LNCaP clone FGC (cell line): ENCODE measurements around the gene GALNT4.

Source experiments
- DNase-seq: peaks from one replicate; pipeline ENCODE4 v3.0.0-alpha.2; 2011; ENCODE audit warnings: low read depth
- H3K4me3 ChIP-seq: 2 replicates; pipeline ENCODE4 v1.5.1; 2011; ENCODE audit warnings: mild to moderate bottlenecking, low read depth, low read length, control low read depth
- CTCF ChIP-seq: IDR thresholded peaks from 2 replicates; pipeline ENCODE4 v1.5.1; 2012; ENCODE audit warnings: mild to moderate bottlenecking; ENCODE audit not compliant: control insufficient read depth, insufficient read depth; ENCODE audit errors: extremely low read depth

Gene GALNT4

GRCh38 chr12:89497005-89497404 lies 27.6 kb downstream of the GALNT4 start:
- TF ChIP-seq CTCF, result no peak

GRCh38 chr12:89494411-89495231 lies 30.0 kb downstream of the GALNT4 start:
- TF ChIP-seq CTCF, result no peak
- no peak for DNase-seq
- no peak overlapping the region for H3K4me3 ChIP-seq

More at GRCh38 chr12:89497005-89497404, 27.6 kb downstream of the GALNT4 start:
- H3K4me3 ChIP-seq, result no peak overlapping the region
- DNase-seq, result no peak

GRCh38 chr12:89493670-89494302 lies 30.8 kb downstream of the GALNT4 start:
- no peak for TF ChIP-seq CTCF
- DNase-seq, result no peak
- no peak overlapping the region for H3K4me3 ChIP-seq

- no peak for TF ChIP-seq CTCF
- DNase-seq, result no peak
These were observed 31.7 kb downstream of the GALNT4 start for GRCh38 chr12:89492883-89493282.

GRCh38 chr12:89490922-89491321 lies 33.7 kb downstream of the GALNT4 start:
- no peak for DNase-seq
- no peak overlapping the region for H3K4me3 ChIP-seq
- no peak for TF ChIP-seq CTCF

More at GRCh38 chr12:89492883-89493282, 31.7 kb downstream of the GALNT4 start:
- H3K4me3 ChIP-seq, result no peak overlapping the region

- no peak for DNase-seq
- TF ChIP-seq CTCF, result no peak
- H3K4me3 ChIP-seq, result no peak overlapping the region
These were observed 38.3 kb downstream of the GALNT4 start for GRCh38 chr12:89486264-89486663.
